ENCODE measurements around the gene DLK1.

DNA sequence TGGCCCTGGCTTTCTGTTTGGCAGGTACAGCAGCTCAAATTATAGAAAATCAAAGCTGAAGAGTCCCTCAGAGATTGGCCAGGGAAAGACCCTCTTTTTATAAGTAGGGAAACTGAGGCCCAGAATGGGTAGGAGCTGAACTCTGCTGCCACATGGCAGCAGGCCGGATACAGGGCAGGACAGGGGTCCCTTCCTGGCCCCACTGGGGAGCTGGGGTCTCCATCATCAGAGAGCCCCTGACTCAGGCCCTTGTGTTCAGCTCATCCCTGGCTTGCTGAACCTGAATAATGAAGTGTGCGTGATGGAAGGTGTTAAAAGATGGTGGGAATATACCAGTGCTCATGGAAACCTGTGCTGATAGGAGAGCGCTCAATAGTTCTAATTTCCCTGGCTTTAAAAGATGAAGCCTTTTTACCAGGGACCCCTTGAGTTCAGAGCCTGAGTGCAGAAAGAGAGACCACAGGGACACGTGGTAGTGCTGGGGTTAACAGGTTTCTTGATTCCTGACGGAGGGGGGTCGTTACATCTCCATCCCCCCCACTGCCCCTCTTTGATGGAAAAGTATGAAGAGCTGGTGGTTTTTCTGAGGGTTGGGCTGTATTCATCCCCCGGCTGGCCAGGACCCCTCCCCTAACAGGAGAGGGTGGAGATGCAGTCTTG lies 4.4 kb downstream of the DLK1 start:
- TF ChIP-seq CREB1 (IDR thresholded peaks at IDR 0.05; ENCODE audit: low read depth) = no peak
- TF ChIP-seq, protein P1, sequence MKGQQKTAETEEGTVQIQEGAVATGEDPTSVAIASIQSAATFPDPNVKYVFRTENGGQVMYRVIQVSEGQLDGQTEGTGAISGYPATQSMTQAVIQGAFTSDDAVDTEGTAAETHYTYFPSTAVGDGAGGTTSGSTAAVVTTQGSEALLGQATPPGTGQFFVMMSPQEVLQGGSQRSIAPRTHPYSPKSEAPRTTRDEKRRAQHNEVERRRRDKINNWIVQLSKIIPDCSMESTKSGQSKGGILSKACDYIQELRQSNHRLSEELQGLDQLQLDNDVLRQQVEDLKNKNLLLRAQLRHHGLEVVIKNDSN (IDR thresholded peaks at IDR 0.05) = no peak
